ENCODE measurements around the gene ARL8A. TPM values are rescaled to one million over a fixed set of nuclear protein-coding genes. Genes with fewer than 3 reads are reported as not detected.
"Not testable (repeated sequence)": the region's sequence is repeated elsewhere in the genome, so short reads cannot be mapped to it uniquely, and the experiment has no call there.

ARL8A gene
- total RNA-seq, 2 donors from 2014 or later = 72.8 to 82.0 TPM

DNA sequence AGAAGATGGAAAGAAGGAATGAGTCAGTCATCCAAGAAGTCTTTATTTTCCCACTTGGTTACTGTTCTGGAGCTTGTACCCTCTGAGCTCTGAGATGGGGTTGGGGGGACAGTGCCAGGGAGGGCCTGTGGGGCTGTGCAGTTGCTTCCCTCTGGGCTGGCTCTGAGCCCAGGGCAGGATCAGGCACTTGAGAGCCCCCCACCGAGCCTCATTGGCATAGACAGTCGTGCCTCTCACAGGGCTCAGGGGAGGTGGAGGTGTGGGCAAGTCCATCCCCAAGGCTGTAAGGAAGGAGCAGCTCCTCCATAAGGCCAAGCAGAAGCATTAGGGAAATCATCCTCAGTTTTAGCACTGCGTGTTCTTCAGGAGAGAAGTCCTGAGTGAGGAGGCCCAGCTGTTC is 2.5 kb upstream of the ARL8A start:
- Mint-ChIP-seq H3K9me3 (no peaks in the 10 kb centered on the region), H3K4me1 (peaks cover 12% of the 10 kb centered on the region), H3K27ac (no peak overlapping the region), H3K4me3 (no peak overlapping the region), H3K27me3 (ENCODE audit: insufficient read depth) (peaks cover 8% of the 10 kb centered on the region), H3K36me3 (ENCODE audit: low read depth) (peaks cover 4% of the 10 kb centered on the region)
- H3K27ac ChIP-seq (ENCODE audit: low read depth, low read length) = no peak overlapping the region
- no peak for DNase-seq
- TF ChIP-seq, protein P1, sequence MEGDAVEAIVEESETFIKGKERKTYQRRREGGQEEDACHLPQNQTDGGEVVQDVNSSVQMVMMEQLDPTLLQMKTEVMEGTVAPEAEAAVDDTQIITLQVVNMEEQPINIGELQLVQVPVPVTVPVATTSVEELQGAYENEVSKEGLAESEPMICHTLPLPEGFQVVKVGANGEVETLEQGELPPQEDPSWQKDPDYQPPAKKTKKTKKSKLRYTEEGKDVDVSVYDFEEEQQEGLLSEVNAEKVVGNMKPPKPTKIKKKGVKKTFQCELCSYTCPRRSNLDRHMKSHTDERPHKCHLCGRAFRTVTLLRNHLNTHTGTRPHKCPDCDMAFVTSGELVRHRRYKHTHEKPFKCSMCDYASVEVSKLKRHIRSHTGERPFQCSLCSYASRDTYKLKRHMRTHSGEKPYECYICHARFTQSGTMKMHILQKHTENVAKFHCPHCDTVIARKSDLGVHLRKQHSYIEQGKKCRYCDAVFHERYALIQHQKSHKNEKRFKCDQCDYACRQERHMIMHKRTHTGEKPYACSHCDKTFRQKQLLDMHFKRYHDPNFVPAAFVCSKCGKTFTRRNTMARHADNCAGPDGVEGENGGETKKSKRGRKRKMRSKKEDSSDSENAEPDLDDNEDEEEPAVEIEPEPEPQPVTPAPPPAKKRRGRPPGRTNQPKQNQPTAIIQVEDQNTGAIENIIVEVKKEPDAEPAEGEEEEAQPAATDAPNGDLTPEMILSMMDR (conservative IDR thresholded peaks at IDR 0.05) = no peak
- no peaks in the 10 kb centered on the region for H3K27me3 ChIP-seq (ENCODE audit: control insufficient read depth, insufficient read depth, low read length, poor library complexity, severe bottlenecking)
- H3K9me3 ChIP-seq (ENCODE audit: control insufficient read depth, low read length) = no peaks in the 10 kb centered on the region
- H3K4me3 ChIP-seq (ENCODE audit: low read length) = no peak overlapping the region
- H3K4me1 ChIP-seq (ENCODE audit: control insufficient read depth, insufficient read depth, low read length) = no peaks in the 10 kb centered on the region
- WGBS, 2 experiments (ENCODE audit: insufficient coverage in 1 of 2, insufficient read length in 1 of 2) = 73 to 88% methylated on average over 3 of the region's 3 CpGs
- peaks cover 5% of the 10 kb centered on the region for H3K36me3 ChIP-seq (ENCODE audit: control insufficient read depth, insufficient read depth, low read length)
- H3K9ac ChIP-seq (ENCODE audit: extremely low read depth, low read length, poor library complexity, severe bottlenecking) = no peak overlapping the region

DNA sequence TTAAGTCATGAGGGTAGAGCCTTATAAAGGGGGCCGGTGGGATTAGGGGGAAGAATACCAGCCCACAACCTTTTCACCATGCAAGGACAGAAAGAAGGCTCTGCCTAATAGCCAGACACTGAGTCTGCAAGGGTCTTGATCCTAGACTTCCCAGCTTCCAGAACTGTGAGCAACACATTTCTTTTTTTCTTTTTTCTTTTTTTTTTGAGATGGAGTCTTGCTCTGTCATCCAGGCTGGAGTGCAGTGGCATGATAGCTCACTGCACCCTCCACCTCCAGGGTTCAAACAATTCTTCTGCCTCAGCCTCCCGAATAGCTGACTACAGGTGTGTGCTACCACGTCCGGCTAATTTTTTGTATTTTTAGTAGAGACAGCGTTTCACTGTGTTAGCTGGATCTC is 1.7 kb upstream of the ARL8A start:
- H3K27ac Mint-ChIP-seq = no peak overlapping the region

DNA sequence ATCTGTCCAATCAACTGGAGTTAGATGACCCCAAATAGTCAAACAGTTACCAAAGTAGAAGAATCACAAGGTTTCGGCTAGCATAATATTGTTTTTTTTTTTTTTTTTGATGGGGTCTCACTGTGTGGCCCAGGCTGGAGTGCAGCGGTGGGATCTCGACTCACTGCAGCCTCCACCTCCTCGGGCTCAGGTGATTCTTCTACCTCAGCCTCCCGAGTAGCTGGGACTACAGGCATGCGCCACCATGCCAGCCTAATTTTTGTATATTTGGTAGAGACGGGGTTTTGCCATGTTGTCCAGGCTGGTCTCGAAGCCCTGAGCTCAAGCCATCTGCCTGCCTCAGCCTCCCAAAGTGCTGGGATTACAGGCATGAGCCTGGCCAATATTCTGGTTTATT is 1.2 kb upstream of the ARL8A start:
- H3K9me3 Mint-ChIP-seq; H3K27me3 ChIP-seq (ENCODE audit: control insufficient read depth, insufficient read depth, low read length, poor library complexity, severe bottlenecking); DNase-seq; H3K27me3 Mint-ChIP-seq (ENCODE audit: insufficient read depth); H3K9ac ChIP-seq (ENCODE audit: extremely low read depth, low read length, poor library complexity, severe bottlenecking); H3K27ac Mint-ChIP-seq; H3K4me3 ChIP-seq (ENCODE audit: low read length); H3K36me3 Mint-ChIP-seq (ENCODE audit: low read depth); H3K4me1 ChIP-seq (ENCODE audit: control insufficient read depth, insufficient read depth, low read length); H3K27ac ChIP-seq (ENCODE audit: low read depth, low read length); H3K9me3 ChIP-seq (ENCODE audit: control insufficient read depth, low read length): not testable (repeated sequence)
- Mint-ChIP-seq H3K4me3 (peak overlapping the region; percentile 80), H3K4me1 (peaks cover 18% of the 10 kb centered on the region)
- WGBS, 2 experiments (ENCODE audit: insufficient coverage in 1 of 2, insufficient read length in 1 of 2) = 93 to 96% methylated on average over 4 to 8 of the region's 8 CpGs
- H3K36me3 ChIP-seq (ENCODE audit: control insufficient read depth, insufficient read depth, low read length) = peaks cover 11% of the 10 kb centered on the region

More for the DNA sequence above, 1.7 kb upstream of the ARL8A start:
- Histone ChIP-seq H3K4me3 (ENCODE audit: low read length) (no peak overlapping the region), H3K27ac (ENCODE audit: low read depth, low read length) (no peak overlapping the region), H3K9ac (ENCODE audit: extremely low read depth, low read length, poor library complexity, severe bottlenecking) (no peak overlapping the region), H3K4me1 (ENCODE audit: control insufficient read depth, insufficient read depth, low read length) (no peaks in the 10 kb centered on the region), H3K9me3 (ENCODE audit: control insufficient read depth, low read length) (no peaks in the 10 kb centered on the region), H3K27me3 (ENCODE audit: control insufficient read depth, insufficient read depth, low read length, poor library complexity, severe bottlenecking) (no peaks in the 10 kb centered on the region), H3K36me3 (ENCODE audit: control insufficient read depth, insufficient read depth, low read length) (peaks cover 8% of the 10 kb centered on the region)
- H3K4me3 Mint-ChIP-seq = no peak overlapping the region
- peaks cover 8% of the 10 kb centered on the region for H3K27me3 Mint-ChIP-seq (ENCODE audit: insufficient read depth)
- 94% methylated on average over 5 of the region's 5 CpGs for WGBS, 2 experiments (ENCODE audit: insufficient coverage in 1 of 2, insufficient read length in 1 of 2)
- H3K4me1 Mint-ChIP-seq = peaks cover 12% of the 10 kb centered on the region
- no peak for DNase-seq
- H3K36me3 Mint-ChIP-seq (ENCODE audit: low read depth) = peaks cover 6% of the 10 kb centered on the region
- no peaks in the 10 kb centered on the region for H3K9me3 Mint-ChIP-seq
- TF ChIP-seq, protein P1 (conservative IDR thresholded peaks at IDR 0.05) = no peak
